Stimulated activated CD4-positive, alpha-beta T cell treated with anti-CD3 and anti-CD28 coated beads, Interleukin-12 subunit alpha, Interleukin-12 subunit beta, amount 100 ng/mL, for 4 hours (primary cell): ENCODE data around the gene MIER1.
"Not testable (repeated sequence)": the region's sequence is repeated elsewhere in the genome, so short reads cannot be mapped to it uniquely, and the experiment has no call there.

Experiments
- DNase-seq: peaks from one replicate; pipeline ENCODE4 v3.0.0-alpha.2; 2020

Gene MIER1

DNA sequence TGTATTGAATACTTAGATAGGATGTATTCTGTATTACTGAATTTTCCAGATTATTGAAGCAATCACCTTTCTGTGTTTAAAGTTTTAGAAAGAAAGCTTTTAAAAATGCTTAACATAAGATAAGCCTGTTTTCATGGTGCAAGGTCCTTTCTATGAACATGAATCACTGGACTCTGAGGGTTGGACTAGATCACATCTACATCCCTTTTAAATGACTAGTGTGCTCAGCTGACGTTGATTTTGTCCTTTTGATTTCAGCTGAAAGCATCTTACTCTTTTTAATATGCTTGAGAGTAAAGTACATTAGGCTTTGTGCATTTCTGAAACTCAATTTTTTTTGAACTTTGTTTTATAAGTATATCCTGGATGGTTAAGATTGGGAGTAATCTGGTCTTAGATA lies 16.2 kb downstream of the MIER1 start:
- DNase-seq: no peak

DNA sequence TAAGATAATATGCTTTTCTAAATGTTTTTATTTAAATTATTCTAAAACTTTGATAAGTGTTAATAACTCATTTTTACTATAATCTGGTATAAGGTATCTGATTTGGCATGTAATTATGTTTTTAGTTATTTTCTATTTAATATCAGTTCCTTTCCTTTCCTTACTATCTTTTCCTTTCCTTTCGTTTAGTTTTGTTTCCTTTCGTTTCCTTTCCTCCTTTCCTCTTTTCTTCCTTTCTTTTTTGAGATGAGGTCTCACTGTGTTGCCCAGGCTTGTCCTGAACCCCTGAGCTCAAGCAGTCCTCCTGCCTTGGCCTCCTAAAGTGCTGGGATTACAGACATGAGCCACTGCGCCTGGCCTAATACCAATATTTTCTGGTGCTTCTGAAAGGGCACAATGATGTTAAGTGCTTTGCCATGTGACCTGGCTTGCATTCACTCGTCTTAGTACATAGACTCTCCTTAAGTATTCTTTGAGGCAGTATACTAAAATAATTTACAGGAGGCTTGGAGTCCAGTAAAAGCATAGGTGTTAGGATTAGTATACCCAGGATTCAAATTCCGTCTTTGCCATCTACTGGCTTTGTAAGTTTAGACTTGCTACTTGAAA lies 18.7 kb downstream of the MIER1 start:
- no peak for DNase-seq

DNA sequence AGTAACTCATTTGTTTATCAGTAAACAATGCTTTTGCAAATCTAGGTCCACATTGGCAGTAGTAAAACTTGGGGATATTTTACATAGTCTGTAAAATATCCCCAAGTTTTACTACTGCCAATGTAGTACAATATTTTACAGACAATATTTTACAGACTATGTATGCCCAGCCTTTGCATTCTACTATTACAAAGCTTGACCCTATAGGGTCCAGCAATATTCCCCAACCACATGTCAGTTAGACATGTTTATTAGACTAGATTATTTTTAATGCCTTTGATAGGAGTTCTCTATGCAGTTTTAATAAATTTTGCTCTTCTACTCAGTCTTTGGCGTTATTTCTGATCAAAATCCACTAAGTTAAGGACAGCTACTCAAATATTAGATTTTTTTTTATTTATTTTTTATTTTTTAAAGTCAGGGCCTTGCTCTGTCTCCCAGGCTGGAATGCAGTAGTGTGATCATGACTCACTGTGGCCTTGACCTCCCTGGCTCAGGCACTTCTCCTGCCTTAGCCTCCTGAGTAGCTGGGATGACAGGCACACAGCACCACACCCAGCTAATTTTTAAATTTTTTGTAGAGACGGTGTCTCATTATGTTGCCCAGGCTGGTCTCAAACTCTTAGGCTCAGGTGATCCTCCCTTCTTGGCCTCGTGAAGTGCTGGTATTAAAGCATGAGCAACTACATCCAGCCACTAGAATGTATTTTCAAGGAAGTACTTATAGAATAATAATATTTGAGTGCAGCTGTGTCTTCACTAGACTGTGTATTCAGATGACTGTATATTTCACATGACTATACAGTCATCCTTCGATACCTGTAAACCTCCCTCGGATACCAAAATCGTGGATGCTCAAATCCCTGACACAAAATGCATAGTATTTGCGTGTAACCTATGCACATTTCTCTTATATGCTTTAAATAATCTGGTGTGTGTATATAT lies 19.8 kb downstream of the MIER1 start:
- no peak for DNase-seq

DNA sequence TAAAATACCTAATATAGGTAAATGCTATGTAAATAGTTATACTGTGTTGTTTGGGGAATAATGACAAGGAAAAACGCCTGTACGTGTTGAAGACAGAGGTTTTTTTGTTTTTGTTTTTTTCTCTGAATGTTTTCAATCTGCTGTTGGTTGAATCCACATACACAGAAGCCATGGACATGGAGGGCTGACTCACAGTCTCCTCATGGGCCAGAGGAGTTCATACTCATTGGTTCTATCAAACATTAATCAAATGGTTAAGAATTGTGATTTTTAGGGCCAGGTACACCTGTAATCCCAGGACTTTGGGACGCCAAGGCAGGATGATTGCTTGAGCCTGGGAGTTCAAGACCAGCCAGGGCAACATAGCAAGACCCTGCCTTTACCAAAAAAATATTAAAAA lies 20.5 kb downstream of the MIER1 start:
- no peak for DNase-seq

DNA sequence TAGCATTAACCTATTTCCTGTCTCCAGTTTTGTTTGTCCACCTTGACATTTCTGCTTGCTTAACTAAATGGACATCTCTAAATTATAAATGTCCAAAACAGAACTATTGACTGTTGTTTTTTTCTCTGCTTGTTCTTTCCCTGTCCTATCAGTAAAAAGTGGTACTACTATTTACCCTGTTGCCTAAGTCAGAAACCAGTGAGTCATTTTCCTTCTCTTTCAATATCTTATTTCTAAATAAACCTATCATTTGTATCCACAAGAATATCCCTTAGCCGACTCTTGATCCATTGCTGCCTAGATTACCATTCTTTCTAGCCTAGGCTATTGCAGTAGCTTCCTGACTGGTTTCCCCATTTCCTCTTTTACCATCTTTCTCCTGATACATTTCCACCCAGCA lies 22.5 kb downstream of the MIER1 start:
- no peak for DNase-seq

DNA sequence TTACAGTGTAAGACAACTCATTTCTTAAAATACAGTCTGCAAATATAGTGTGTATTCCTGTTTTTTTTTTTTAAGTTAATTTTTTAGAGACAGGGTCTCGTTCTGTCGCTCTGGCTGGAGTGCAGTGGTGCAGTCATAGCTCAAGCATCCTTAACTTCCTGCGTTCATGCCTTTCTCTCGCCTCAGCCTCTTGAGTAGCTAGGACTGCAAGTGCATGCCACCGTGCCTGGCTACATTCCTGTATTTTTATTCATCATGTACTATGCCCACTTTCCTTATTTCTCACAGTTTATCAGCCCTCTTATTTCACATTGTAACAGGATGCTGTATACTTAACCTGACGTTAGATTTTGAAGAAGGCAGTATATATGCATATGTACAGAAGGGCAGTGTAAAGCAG lies 26.7 kb downstream of the MIER1 start:
- DNase-seq: no peak

DNA sequence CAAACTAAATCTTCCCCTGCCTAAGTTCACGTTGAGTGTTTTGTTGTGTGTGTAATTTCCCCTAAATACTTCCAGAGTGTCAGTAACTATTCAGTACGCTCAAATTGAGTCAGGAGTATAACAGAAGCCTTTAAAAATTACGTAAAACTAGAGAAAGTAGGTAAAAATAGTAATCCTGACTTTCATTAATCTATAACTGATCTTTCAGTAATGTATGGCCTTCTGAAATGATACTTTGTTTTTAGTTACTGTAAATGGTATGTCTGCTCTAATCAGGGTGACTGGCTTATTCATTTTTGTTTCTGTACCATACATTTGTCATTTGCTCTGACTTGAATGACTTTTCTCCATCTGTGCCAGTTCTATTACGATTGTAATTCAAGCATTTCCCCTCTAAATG lies 29.4 kb downstream of the MIER1 start:
- DNase-seq: no peak

DNA sequence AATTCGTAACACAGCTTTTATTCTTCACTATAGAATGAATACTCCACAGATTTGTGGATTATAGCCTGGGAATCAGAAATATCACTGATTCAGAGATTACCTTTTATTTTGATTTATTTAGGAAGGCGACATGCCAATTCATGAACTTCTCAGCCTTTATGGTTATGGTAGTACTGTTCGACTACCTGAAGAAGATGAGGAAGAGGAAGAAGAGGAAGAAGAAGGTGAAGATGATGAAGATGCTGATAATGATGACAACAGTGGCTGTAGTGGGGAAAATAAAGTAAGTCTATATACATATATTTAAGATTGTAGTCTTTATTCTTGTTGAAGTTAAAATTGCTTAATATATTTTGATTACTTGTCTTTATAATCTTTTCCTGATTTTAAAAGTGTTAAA lies 33.1 kb downstream of the MIER1 start:
- no peak for DNase-seq

DNA sequence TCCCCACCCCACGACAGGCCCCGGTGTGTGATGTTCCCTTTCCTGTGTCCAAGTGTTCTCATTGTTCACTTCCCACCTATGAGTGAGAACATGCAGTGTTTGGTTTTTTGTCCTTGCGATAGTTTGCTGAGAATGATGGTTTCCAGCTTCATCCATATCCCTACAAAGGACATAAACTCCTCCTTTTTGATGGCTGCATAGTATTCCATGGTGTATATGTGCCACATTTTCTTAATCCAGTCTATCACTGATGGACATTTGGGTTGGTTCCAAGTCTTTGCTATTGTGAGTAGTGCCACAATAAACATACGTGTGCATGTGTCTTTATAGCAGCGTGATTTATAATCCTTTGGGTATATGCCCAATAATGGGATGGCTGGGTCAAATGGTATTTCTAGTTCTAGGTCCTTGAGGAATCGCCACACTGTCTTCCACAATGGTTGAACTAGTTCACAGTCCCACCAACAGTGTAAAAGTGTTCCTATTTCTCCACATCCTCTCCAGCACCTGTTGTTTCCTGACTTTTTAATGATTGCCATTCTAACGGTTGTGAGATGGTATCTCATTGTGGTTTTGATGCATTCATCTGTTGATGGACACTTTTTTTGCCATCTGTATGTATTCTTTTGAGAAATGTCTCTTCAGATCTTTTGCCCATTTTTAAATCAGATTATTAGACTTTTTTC lies 41.5 kb downstream of the MIER1 start:
- not testable (repeated sequence) for DNase-seq

DNA sequence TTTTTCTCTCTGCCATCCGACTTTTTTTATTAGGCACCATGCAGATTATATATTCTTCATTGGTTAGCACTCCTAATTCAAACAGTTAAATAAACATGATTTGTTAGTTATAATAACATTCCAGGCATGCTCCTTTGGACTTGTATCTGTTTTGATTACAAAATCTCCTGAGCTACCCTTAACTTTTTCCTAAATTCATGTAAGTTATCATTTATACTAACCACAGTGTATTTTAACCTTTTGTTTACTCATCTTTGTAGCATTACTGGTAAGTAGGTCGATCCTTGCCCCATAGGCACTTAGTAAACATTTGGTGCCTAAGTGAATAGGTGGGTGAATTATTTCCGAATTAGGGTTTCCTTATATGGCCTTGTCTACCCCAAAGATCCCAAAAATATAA lies 43.8 kb downstream of the MIER1 start:
- DNase-seq: no peak

DNA sequence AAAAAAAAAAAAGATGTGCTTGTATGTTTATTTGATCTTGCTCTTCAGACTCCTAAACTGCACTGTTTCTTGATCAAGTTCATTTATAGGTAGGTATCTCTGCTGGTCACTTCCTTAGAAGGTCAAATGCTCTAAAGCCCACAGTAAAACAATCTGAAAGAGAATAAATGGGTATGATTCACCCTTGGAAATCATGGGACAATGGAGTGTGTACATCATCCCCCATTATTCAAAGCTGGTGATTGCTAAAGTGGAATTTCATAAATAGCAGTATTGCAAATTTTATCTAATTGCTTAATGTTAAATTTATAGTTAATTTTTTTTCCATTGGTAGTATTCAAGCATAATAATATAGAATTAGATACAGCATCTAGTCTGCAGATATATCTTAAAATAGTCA lies 53.4 kb downstream of the MIER1 start:
- DNase-seq: no peak

DNA sequence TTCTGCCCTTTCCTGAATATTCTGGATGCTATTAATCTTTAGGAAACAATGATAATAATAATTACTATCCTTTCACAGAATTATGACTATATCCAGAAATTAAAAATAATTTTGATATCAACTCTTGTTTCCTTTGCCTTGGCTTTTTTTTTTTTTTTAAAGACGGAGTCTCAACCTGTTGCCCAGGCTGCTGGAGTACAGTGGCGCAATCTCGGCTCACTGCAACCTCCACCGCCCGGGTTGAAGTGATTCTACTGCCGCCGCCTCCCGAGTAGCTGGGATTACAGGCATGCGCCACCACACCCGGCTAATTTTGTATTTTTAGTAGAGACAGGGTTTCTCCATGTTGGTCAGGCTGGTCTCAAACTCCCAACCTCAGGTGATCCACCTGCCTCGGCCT lies 54.8 kb downstream of the MIER1 start:
- not testable (repeated sequence) for DNase-seq

DNA sequence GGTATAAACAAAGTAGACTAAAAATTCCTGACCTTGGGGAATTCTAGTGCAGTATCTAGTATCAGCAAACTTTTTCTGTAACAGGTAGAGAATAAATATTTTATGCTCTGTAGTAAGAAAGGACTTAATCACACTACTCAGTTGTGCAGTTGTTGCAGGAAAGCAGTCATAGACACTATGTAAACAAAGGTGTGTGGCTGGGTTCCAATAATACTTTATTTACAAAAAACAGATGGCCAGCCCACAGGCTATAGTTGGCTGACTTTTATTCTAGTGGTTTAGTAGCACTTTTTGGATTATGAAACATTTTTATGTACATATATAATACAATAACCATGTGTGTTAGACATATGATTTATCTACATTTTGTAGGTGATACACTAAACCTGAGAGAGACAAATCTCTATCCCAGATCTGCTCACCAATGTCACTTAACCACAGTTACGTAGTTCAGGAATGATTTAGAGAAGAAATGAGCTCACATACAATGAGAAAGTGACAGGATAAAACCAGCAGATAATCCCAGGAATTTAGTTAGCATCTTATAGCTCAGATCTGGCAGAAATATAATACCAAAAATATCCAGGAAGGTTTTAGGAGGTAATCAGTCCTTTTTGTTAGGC lies 56.1 kb downstream of the MIER1 start:
- no peak for DNase-seq

DNA sequence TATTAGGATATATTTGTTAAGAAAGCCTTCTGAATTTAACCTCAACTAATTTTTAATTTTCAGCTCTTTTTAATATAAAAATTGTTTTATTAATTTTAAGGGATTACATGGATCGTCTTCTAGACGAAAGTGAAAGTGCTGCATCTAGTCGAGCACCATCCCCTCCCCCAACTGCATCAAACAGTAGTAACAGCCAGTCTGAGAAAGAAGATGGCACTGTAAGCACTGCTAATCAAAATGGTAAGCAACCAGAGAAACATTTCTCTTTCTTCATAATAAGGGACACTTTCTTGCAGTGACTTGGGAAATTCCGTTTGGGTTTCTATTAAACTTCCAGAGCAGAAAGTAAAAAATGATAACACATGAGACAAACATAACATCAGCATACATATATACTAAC lies 56.9 kb downstream of the MIER1 start:
- DNase-seq: peak; percentile 19

DNA sequence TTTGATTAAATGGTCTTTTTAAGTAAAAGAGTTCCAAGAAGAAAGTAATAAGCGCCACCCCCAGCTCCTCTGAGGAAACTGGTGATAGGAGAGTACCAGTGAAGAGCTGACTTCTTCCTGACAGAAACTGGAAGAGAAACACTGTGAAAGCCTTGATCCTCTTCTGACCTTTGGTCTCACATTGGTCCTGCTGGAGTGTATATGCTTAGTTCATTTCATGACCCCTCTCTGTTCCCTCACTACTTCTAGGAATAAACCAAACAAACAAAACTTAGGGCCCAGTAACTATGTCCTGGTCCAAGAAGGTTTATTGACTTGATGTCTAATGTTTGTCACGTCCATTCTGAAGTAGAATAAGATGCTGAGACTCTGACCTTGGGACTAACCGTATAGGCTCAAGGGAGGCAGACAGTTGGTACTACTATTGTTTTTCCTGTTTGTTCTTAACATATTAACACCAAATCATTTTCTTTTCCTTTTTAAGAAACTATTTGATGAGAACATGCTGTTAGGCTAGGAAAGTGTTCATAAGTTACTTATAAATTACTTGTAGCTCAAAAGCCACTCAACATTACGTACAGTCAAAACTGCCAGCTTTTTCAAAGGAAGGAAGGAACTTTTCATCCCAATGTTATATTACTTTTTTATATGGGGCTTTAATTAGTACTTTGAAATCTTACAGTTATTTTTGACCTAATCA lies 57.9 kb downstream of the MIER1 start:
- DNase-seq: no peak

DNA sequence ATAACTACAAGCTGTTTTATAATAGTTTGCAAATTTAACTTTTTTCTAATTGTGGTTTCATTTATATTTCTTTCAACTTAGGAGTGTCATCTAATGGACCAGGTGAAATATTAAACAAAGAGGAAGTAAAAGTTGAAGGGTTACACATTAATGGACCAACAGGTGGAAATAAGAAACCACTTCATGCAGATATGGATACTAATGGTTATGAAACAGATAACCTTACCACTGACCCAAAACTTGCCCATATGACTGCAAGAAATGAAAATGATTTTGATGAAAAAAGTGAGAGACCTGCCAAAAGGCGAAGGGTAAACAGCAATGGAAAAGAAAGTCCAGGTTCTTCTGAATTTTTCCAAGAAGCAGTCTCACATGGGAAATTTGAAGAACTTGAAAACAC lies 59.7 kb downstream of the MIER1 start:
- DNase-seq: no peak

DNA sequence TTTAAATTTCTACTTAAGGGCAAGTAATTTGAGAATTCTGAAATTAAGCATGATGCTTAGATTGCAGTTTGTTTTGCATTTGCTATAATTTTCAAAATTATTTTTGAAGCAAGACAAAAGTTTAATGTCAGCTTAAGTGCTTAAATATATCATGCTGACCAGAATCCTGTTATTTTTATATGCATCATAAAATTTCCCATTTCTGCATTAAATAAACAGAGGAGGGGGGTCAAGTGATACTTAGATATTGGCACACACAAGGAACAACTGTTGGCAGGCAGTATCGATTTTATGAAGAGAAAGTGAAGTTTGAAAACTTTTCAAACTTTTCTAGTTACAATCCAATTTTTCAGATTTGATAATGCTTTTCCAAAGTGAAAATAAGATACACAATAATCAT lies 61.0 kb downstream of the MIER1 start:
- no peak for DNase-seq

DNA sequence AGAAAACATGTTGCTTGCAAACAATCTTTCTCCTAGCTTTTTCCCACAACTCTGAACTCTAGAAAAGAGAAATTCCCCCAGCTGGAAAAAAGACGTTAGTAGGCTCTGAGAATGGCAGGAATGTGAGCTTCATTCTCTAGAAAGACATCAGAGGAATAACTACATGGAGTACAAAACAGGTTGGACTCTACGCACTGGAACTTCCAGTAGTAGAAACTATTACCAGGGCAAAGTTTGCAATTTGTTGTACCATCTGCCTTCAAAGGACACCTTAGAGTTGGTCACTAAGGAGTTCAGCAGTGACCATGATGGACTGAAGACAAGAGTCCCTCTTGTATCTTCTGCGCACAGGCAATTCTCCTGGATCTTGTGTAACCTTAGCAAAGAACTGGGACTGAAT lies 68.3 kb downstream of the MIER1 start:
- no peak for DNase-seq

DNA sequence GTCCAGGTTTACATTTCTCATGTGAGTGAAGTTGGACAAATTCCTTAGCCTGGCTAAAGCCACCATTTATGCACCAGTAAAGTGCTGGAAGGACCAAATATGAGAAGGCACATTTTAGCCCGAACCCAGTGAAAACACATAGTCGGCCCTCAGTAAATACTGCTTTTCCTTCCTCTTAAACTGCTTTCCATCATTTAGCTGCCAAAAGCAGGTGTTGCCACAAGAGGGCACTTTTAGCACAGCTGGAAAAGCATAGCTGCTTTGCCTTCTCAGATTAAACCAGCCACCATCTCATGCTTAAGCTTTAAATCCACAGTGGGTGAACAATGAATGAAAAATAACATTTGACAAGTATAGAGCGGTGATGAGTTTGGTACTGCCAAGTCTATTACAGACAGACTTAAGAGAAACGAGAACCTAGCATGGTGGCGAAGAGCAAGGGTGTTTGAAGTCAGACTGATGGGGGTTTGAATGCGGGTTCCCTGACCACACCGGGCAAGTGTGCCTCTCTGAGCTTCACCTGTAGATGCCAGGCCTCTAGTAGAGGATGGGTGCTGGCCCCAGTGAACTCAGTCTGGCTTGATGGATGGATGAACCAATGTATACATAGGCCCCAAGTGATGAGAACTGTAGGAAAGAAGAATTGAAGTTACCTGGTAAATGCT lies 71.4 kb downstream of the MIER1 start:
- peak; percentile 31 for DNase-seq

DNA sequence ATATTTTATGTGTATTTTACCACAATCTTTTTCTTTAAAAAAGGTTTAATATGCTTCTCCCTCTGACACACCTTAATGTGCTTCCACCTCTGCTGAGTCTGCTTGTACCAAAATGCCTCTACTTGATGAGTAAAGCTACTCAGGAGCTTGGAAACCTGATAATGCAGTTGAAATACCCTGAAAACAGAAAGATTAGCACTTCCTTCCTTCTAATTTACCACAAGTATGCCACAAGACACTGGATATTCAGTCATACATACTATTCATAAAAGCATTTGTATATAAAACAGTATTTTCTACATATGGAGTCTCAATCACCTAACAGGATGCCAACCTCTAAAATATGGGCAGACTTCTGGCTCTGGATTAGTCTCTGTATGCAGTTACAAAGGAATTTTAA lies 74.2 kb downstream of the MIER1 start:
- no peak for DNase-seq

DNA sequence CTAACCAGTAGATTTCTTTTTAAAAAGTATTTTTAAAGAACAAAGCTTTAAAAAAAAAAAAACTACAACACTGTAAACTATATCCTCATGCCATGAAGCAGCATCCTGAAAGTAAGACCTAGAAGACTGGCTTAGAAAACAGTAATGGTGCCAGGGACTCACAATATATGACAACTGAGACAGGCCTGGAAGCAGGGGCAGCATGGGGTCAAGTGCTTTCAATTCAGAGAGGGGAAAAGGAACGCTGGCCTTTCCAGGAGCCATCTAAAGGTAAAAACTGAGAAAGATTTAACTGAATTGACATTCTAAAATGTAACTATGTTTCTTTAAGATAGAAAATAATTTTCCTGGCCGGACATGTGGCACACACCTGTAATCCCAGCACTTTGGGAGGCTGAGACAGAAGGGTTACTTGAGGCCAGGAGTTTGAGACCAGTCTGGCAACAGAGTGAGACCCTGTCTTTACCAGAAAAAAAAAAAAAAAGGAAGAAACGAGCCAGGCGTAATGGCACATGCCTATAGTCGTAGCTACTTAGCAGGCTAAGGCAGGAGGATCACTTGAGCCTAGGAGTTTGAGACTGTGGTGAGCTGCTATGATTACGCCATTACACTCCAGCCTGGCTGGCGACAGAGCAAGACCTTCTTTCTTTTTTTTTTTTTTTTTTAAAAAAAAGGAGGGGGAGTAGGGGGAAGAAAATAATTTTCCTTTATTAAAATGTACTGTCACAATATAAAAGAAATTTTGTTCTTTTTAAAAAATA lies 75.0 kb downstream of the MIER1 start:
- no peak for DNase-seq
